Tibial nerve (tissue), 4 donors: ENCODE results near the gene BTBD3. TPM values are rescaled to one million over a fixed set of nuclear protein-coding genes. Genes with fewer than 3 reads are reported as not detected.

Experiments
- DNase-seq, 2 donors: peaks; one replicate each; pipeline ENCODE4 v3.0.0-alpha.2; 2019; ENCODE audit warnings: low spot score in 2 of 2
- H3K27ac ChIP-seq, 4 donors: fragments of 200-600 bp; sonication (generic) in 3 of 4; one replicate each; pipeline ENCODE4 v1.5.1; 2017 to 2019; ENCODE audit warnings: mild to moderate bottlenecking in 1 of 4
- H3K27me3 ChIP-seq, 2 donors: fragments of 200-600 bp; sonication (generic) in 1 of 2; one replicate each; pipeline versions ENCODE4 v1.5.1 to v1.6.0; 2017 to 2019
- H3K36me3 ChIP-seq, 3 donors: fragments of 200-600 bp; sonication (generic); one replicate each; pipeline ENCODE4 v1.5.1; 2018 to 2019
- H3K4me1 ChIP-seq, 4 donors: fragments of 200-600 bp; sonication (generic) in 3 of 4; one replicate each; pipeline ENCODE4 v1.5.1; 2017 to 2019
- H3K4me3 ChIP-seq, 4 donors: fragments of 200-600 bp; sonication (generic) in 3 of 4; one replicate each; pipeline ENCODE4 v1.5.1; 2017 to 2019; ENCODE audit warnings: mild to moderate bottlenecking in 1 of 4, moderate library complexity in 1 of 4
- H3K9me3 ChIP-seq, 4 donors: fragments of 200-600 bp; sonication (generic) in 3 of 4; one replicate each; pipeline ENCODE4 v1.5.1; 2017 to 2019
- CTCF ChIP-seq, 5 experiments: fragments of 200-600 bp in 3 of 5; fragments of 450-650 bp in 2 of 5; sonication (generic) in 3 of 5; IDR thresholded peaks; one replicate each; pipeline ENCODE4 v1.5.1; 2016 to 2019; ENCODE audit warnings: antibody characterized with exemption in 5 of 5, mild to moderate bottlenecking in 3 of 5, moderate library complexity in 2 of 5
- EP300 ChIP-seq, 2 donors: sonication (generic); formaldehyde crosslinking; IDR thresholded peaks; one replicate each; pipeline ENCODE4 v1.6.1; 2017; ENCODE audit warnings: antibody characterized with exemption in 2 of 2, mild to moderate bottlenecking in 1 of 2
- POLR2A ChIP-seq, 2 donors: fragments of 450-650 bp; IDR thresholded peaks; one replicate each; pipeline ENCODE4 v1.6.1; 2017; ENCODE audit warnings: antibody characterized with exemption in 2 of 2, mild to moderate bottlenecking in 2 of 2, moderate library complexity in 2 of 2
- WGBS, 2 donors: methylation state at CpG; one replicate each; pipeline ENCODE4 v1.1.5; 2018; 5-methylcytosine and 5-hydroxymethylcytosine counted together
- total RNA-seq, 4 donors: library from RNA; depleted of rRNA; stranded (reverse); fragments of >200 nt; gene quantifications; one replicate each; pipeline ENCODE4 v1.1.0, GENCODE V29; 2016

Gene BTBD3
- total RNA-seq, 4 donors from 2014 or later: 29.8 to 48.1 (median 38.7) TPM

- Histone ChIP-seq H3K9me3 (no peaks in the 10 kb centered on the region), H3K36me3 (no peaks in the 10 kb centered on the region), H3K4me1 (no peaks in the 10 kb centered on the region), H3K27me3 (no peaks in the 10 kb centered on the region), H3K4me3 (no peak overlapping the region), H3K27ac (no peak overlapping the region)
- TF ChIP-seq EP300 (IDR thresholded peaks at IDR 0.05) (no peak), POLR2A (IDR thresholded peaks at IDR 0.05) (no peak), CTCF (IDR thresholded peaks at IDR 0.05) (no peak)
- DNase-seq: no peak
- WGBS, 2 donors: 93 to 96% methylated on average over 4 of the region's 4 CpGs
Observed at GRCh38 chr20:11941593-11942246, 24.0 kb downstream of the BTBD3 start.

- 87 to 94% methylated on average over 6 of the region's 6 CpGs for WGBS, 2 donors
- TF ChIP-seq POLR2A (IDR thresholded peaks at IDR 0.05) (no peak), EP300 (IDR thresholded peaks at IDR 0.05) (no peak), CTCF (IDR thresholded peaks at IDR 0.05) (no peak)
- H3K9me3 ChIP-seq: no peaks in the 10 kb centered on the region
- no peak for DNase-seq
- no peaks in the 10 kb centered on the region for H3K36me3 ChIP-seq
- no peaks in the 10 kb centered on the region for H3K27me3 ChIP-seq
- H3K4me1 ChIP-seq: no peaks in the 10 kb centered on the region
- H3K27ac ChIP-seq: no peak overlapping the region
- no peak overlapping the region for H3K4me3 ChIP-seq
Observed at GRCh38 chr20:11943778-11944177, 26.1 kb downstream of the BTBD3 start.

GRCh38 chr20:11948806-11949205 lies 31.1 kb downstream of the BTBD3 start:
- no peak overlapping the region for H3K4me3 ChIP-seq
- no peak for TF ChIP-seq EP300 (IDR thresholded peaks at IDR 0.05)
- no peak for TF ChIP-seq CTCF (IDR thresholded peaks at IDR 0.05)
- no peak for TF ChIP-seq POLR2A (IDR thresholded peaks at IDR 0.05)
- H3K9me3 ChIP-seq: peaks cover 0 to 2% (median 0%) of the 10 kb centered on the region in 4 donors
- H3K27me3 ChIP-seq: no peaks in the 10 kb centered on the region
- H3K36me3 ChIP-seq: no peaks in the 10 kb centered on the region
- H3K4me1 ChIP-seq: no peaks in the 10 kb centered on the region
- no peak for DNase-seq
- H3K27ac ChIP-seq: no peak overlapping the region

- no peak for TF ChIP-seq CTCF (IDR thresholded peaks at IDR 0.05)
- no peak overlapping the region for H3K27ac ChIP-seq
- 76 to 78% methylated on average over 3 of the region's 3 CpGs for WGBS, 2 donors
- no peaks in the 10 kb centered on the region for H3K27me3 ChIP-seq
- DNase-seq: no peak
- no peaks in the 10 kb centered on the region for H3K36me3 ChIP-seq
- peaks cover 0 to 3% (median 0%) of the 10 kb centered on the region in 4 donors for H3K9me3 ChIP-seq
- no peaks in the 10 kb centered on the region for H3K4me1 ChIP-seq
- no peak overlapping the region for H3K4me3 ChIP-seq
Observed at GRCh38 chr20:11949711-11950110, 32.0 kb downstream of the BTBD3 start.

- no peak for TF ChIP-seq POLR2A (IDR thresholded peaks at IDR 0.05)
- no peak for TF ChIP-seq EP300 (IDR thresholded peaks at IDR 0.05)
- no peak for TF ChIP-seq CTCF (IDR thresholded peaks at IDR 0.05)
- no peaks in the 10 kb centered on the region for H3K27me3 ChIP-seq
- no peaks in the 10 kb centered on the region for H3K36me3 ChIP-seq
- no peak overlapping the region for H3K4me3 ChIP-seq
- DNase-seq: no peak
- H3K4me1 ChIP-seq: no peaks in the 10 kb centered on the region
- H3K9me3 ChIP-seq: peaks cover 0 to 8% (median 0%) of the 10 kb centered on the region in 4 donors
- H3K27ac ChIP-seq: no peak overlapping the region
- 47 to 48% methylated on average over 3 of the region's 3 CpGs for WGBS, 2 donors
Observed at GRCh38 chr20:11951696-11952095, 34.0 kb downstream of the BTBD3 start.
